GM12874 (cell line): ENCODE results near the gene AHRR.

Experiments used
- CTCF ChIP-seq: IDR thresholded peaks from 2 replicates; pipeline ENCODE4 v1.5.1; 2011; ENCODE audit warnings: low read depth, mild to moderate bottlenecking, control low read depth, low read length, moderate library complexity; ENCODE audit not compliant: insufficient read depth

Gene AHRR

GRCh38 chr5:416636-416960 is 95.1 kb downstream of the AHRR start:
- TF ChIP-seq CTCF, result no peak

- TF ChIP-seq CTCF, result no peak
These were observed 96.0 kb downstream of the AHRR start for GRCh38 chr5:417301-418161.

GRCh38 chr5:418162-419121 is 96.9 kb downstream of the AHRR start:
- TF ChIP-seq CTCF, result no peak

- no peak for TF ChIP-seq CTCF
These were observed 98.5 kb downstream of the AHRR start for GRCh38 chr5:419970-420369.

- no peak for TF ChIP-seq CTCF
These were observed 99.2 kb downstream of the AHRR start for GRCh38 chr5:420632-421286.

- TF ChIP-seq CTCF, result no peak
These were observed 99.9 kb downstream of the AHRR start for GRCh38 chr5:421287-421880.
